WI38 (cell line): ENCODE data around the gene SLC8A2.

Source experiments
- H3K4me3 ChIP-seq: 2 replicates; pipeline ENCODE4 v1.5.1; 2011; ENCODE audit warnings: low read depth, mild to moderate bottlenecking, control low read depth, low read length
- CTCF ChIP-seq: IDR thresholded peaks from 2 replicates; pipeline ENCODE4 v1.5.1; 2012; ENCODE audit warnings: low read depth, mild to moderate bottlenecking, control low read depth, low read length

The SLC8A2 gene

GRCh38 chr19:47444388-47444821 is 27.3 kb downstream of the SLC8A2 start:
- H3K4me3 ChIP-seq = no peak overlapping the region
- TF ChIP-seq CTCF = no peak

GRCh38 chr19:47443331-47443730 is 28.4 kb downstream of the SLC8A2 start:
- no peak for TF ChIP-seq CTCF

GRCh38 chr19:47438793-47439220 is 32.9 kb downstream of the SLC8A2 start:
- TF ChIP-seq CTCF = no peak

More at GRCh38 chr19:47443331-47443730, 28.4 kb downstream of the SLC8A2 start:
- no peak overlapping the region for H3K4me3 ChIP-seq

GRCh38 chr19:47437500-47437899 is 34.2 kb downstream of the SLC8A2 start:
- no peak overlapping the region for H3K4me3 ChIP-seq
- no peak for TF ChIP-seq CTCF

More at GRCh38 chr19:47438793-47439220, 32.9 kb downstream of the SLC8A2 start:
- H3K4me3 ChIP-seq = no peak overlapping the region

DNA sequence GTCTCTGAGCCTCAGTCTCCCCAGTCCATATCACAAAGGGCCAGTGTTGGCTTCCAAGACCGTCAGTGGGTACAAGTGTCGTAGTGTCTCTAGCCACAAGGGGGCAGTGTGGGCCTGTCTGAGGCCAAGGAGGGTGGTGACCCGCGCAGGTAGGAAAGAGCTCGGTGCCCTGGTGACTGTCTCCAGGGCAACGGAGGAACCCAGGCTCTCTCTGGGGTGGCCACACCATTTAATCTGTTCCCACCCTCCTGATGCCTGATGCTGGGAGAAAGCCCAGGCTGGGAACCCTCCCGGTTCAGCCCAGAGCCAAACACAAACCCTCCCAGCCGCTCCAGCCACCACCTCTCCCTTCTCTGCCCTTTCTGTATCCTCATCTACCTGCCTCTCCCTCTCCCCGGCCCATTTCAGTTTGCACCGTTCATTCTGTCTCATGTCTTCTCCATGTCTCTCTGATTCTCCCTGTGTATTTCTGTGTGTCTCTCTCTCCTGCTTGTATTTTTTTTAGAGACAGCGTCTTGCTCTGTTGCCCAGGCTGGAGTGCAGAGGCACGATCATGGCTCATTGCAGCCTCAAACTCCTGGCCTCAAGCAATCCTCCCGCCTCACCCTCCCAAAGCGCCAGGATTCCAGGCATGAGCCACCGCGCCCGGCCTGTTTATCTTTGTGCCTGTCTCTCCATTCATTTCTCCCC is 34.8 kb downstream of the SLC8A2 start:
- no peak overlapping the region for H3K4me3 ChIP-seq
- TF ChIP-seq CTCF = peak; percentile 80

DNA sequence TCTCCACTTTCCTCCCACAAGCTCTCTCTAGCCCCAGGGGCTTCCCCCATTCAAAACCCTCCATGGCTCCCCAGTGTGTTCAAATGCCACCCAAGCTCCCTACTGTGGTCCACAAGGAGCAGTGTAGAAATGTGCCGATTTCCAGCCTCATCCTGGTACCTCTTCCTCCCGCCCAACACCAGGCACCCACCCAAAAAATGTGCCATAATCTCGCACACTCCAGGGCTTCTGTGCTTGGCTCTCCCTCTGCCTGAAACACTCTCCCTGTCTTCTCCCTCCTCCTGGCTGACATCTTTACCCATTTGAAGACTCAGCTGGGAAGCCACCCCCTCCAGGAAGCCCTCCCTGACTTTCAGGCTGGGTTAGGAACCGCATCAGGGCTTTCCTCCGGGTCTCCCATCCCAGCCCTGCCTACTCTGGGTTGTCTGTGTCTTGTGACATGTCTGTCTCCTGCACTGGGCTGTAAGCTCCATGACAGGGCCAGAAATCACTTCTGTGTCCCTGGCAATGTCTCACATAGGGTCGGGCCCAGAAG is 35.7 kb downstream of the SLC8A2 start:
- no peak overlapping the region for H3K4me3 ChIP-seq
- no peak for TF ChIP-seq CTCF

- no peak overlapping the region for H3K4me3 ChIP-seq
- TF ChIP-seq CTCF = no peak
These were observed 36.5 kb downstream of the SLC8A2 start for GRCh38 chr19:47435196-47435595.
